Upper lobe of left lung (tissue), 6 donors: ENCODE results near the gene AGAP1. TPM values are rescaled to one million over a fixed set of nuclear protein-coding genes. Genes with fewer than 3 reads are reported as not detected.

Experiments used
- ATAC-seq, 2 donors: fragments of 200-7000 bp; cut with Tn5 transposase; one replicate each; pipeline ENCODE4 v1.9.1; 2022; ENCODE audit warnings: mild to moderate bottlenecking in 2 of 2, moderate library complexity in 2 of 2; ENCODE audit not compliant: low FRiP score in 2 of 2
- DNase-seq, 2 donors: peaks; one replicate each; pipeline ENCODE4 v3.0.0-alpha.2; 2019 to 2020
- H3K27ac ChIP-seq, 4 donors: fragments of 200-600 bp; sonication (generic); one replicate each; pipeline ENCODE4 v1.5.1; 2016 to 2019
- H3K27me3 ChIP-seq, 4 donors: fragments of 200-600 bp; sonication (generic); one replicate each; pipeline ENCODE4 v1.5.1; 2017 to 2019
- H3K36me3 ChIP-seq, 4 donors: fragments of 200-600 bp; sonication (generic); one replicate each; pipeline ENCODE4 v1.5.1; 2016 to 2019
- H3K4me1 ChIP-seq, 4 donors: fragments of 200-600 bp; sonication (generic); one replicate each; pipeline ENCODE4 v1.5.1; 2018 to 2019
- H3K4me3 ChIP-seq, 4 donors: fragments of 200-600 bp; sonication (generic); one replicate each; pipeline ENCODE4 v1.5.1; 2017 to 2019; ENCODE audit warnings: mild to moderate bottlenecking in 2 of 4, moderate library complexity in 1 of 4
- H3K9me3 ChIP-seq, 4 donors: fragments of 200-600 bp; sonication (generic); one replicate each; pipeline ENCODE4 v1.5.1; 2018 to 2019
- EP300 ChIP-seq, 4 donors: sonication (generic); formaldehyde crosslinking; IDR thresholded peaks; one replicate each; pipeline ENCODE4 v1.5.1; 2017; ENCODE audit warnings: antibody characterized with exemption in 4 of 4, control low read depth in 2 of 4
- POLR2A ChIP-seq, 4 donors: fragments of 450-650 bp; IDR thresholded peaks; one replicate each; pipeline ENCODE4 v1.5.1; 2016 to 2017; ENCODE audit warnings: antibody characterized with exemption in 4 of 4, mild to moderate bottlenecking in 2 of 4
- POLR2AphosphoS5 ChIP-seq, 2 donors: sonication (generic); formaldehyde crosslinking; IDR thresholded peaks; one replicate each; pipeline ENCODE4 v1.5.1; 2017; ENCODE audit warnings: antibody characterized with exemption in 2 of 2
- WGBS, 2 donors: methylation state at CpG; one replicate each; pipeline ENCODE4 v1.1.5; 2017 to 2018; 5-methylcytosine and 5-hydroxymethylcytosine counted together
- total RNA-seq, 6 donors: library from RNA; depleted of rRNA in 4 of 6; stranded (reverse); fragments of >200 nt in 4 of 6; gene quantifications; one replicate each; pipeline versions ENCODE4 v1.1.0 to v1.2.1, GENCODE V29; 2016 to 2021
- TF ChIP-seq, protein P1 (sequence below), 6 experiments: fragments of 450-650 bp in 4 of 6; fragments of 200-600 bp in 2 of 6; sonication (generic) in 2 of 6; IDR thresholded peaks; one replicate each; pipeline ENCODE4 v1.5.1; 2016 to 2019; ENCODE audit warnings: antibody characterized with exemption in 6 of 6
- donor health status: DM: no; HTN: no; CAD: no; lungs with moderate emphysema.
- donor health status: DM: no; HTN: yes; CAD: no; lungs with severe emphysema.

AGAP1 gene
- total RNA-seq, 6 donors from 2014 or later, result 25.5 to 45.1 (median 30.7) TPM

- Histone ChIP-seq H3K9me3 (no peaks in the 10 kb centered on the region), H3K4me3 (no peak overlapping the region), H3K36me3 (no peaks in the 10 kb centered on the region), H3K27me3 (peaks cover 0 to 79% (median 48%) of the 10 kb centered on the region in 4 donors), H3K4me1 (peaks cover 23 to 37% (median 28%) of the 10 kb centered on the region in 4 donors), H3K27ac (no peak overlapping the region)
- TF ChIP-seq, protein P1, sequence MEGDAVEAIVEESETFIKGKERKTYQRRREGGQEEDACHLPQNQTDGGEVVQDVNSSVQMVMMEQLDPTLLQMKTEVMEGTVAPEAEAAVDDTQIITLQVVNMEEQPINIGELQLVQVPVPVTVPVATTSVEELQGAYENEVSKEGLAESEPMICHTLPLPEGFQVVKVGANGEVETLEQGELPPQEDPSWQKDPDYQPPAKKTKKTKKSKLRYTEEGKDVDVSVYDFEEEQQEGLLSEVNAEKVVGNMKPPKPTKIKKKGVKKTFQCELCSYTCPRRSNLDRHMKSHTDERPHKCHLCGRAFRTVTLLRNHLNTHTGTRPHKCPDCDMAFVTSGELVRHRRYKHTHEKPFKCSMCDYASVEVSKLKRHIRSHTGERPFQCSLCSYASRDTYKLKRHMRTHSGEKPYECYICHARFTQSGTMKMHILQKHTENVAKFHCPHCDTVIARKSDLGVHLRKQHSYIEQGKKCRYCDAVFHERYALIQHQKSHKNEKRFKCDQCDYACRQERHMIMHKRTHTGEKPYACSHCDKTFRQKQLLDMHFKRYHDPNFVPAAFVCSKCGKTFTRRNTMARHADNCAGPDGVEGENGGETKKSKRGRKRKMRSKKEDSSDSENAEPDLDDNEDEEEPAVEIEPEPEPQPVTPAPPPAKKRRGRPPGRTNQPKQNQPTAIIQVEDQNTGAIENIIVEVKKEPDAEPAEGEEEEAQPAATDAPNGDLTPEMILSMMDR (IDR thresholded peaks at IDR 0.05), result peak in 1 of 6 experiments; percentile 22
- no peak for TF ChIP-seq POLR2AphosphoS5 (IDR thresholded peaks at IDR 0.05)
- TF ChIP-seq POLR2A (IDR thresholded peaks at IDR 0.05), result no peak
- WGBS, 2 donors, result 15 to 24% methylated on average over 7 of the region's 7 CpGs
- no peak for DNase-seq
- no peak for ATAC-seq
These were observed 682.6 kb downstream of the AGAP1 start for GRCh38 chr2:236176417-236176816.

DNA sequence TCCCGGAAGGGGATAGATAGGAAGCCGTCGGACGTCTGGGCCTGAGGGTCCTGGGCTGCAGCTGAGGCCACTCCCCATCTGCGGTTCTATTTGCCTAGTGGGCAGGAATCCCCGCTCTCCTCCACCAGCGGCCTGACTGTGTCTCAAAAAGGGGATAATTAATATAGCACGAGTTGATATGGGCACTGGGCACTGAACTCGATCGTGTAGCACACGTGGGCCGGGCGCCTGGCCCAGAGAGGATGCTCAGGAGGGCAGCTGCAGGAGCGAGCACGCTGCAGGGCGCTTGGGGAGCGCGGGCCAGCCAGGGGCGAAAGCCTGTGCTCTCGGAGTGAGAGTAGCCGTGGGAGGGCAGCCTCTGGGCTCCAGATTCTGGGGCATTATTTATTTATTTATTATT, 683.1 kb downstream of the AGAP1 start:
- Histone ChIP-seq H3K4me3 (no peak overlapping the region), H3K27me3 (peaks cover 0 to 74% (median 43%) of the 10 kb centered on the region in 4 donors), H3K9me3 (no peaks in the 10 kb centered on the region), H3K4me1 (peaks cover 20 to 37% (median 24%) of the 10 kb centered on the region in 4 donors), H3K27ac (no peak overlapping the region), H3K36me3 (no peaks in the 10 kb centered on the region)
- no peak for ATAC-seq
- 53 to 60% methylated on average over 16 to 21 of the region's 21 CpGs for WGBS, 2 donors
- no peak for DNase-seq
- TF ChIP-seq POLR2A (IDR thresholded peaks at IDR 0.05), result no peak
- TF ChIP-seq, protein P1 (IDR thresholded peaks at IDR 0.05), result no peak

DNA sequence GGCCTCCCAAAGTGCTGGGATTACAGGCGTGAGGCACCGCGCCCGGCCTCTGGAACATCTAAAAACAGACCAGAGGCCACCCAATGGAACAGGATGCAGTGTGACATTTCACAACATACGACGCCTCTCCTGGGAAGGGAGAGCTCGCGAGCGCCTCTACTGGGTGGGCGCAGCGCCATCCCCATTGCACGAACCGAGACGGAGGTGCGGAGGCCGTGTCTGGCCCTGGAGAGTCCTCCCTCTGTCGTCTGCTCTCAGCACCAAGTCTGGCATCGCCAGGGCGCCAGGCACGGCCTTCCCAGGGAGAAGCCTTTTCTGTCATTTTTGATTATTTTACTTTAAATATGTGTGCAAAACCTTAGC, 683.7 kb downstream of the AGAP1 start:
- Histone ChIP-seq H3K36me3 (no peaks in the 10 kb centered on the region), H3K27ac (no peak overlapping the region), H3K4me1 (peaks cover 17 to 34% (median 21%) of the 10 kb centered on the region in 4 donors), H3K9me3 (no peaks in the 10 kb centered on the region), H3K4me3 (no peak overlapping the region), H3K27me3 (peaks cover 0 to 69% (median 39%) of the 10 kb centered on the region in 4 donors)
- peak; percentile 38 to 66 for ATAC-seq
- whole genome bisulfite sequencing, 2 donors, result 16 to 21% methylated on average over 18 to 20 of the region's 20 CpGs
- TF ChIP-seq EP300 (IDR thresholded peaks at IDR 0.05) (no peak), POLR2A (IDR thresholded peaks at IDR 0.05) (no peak), POLR2AphosphoS5 (IDR thresholded peaks at IDR 0.05) (no peak)
- TF ChIP-seq, protein P1 (IDR thresholded peaks at IDR 0.05), result peak in 1 of 6 experiments; percentile 3
- DNase-seq, result peak in 1 of 2 donors; percentile 85

GRCh38 chr2:236177967-236178889, 684.4 kb downstream of the AGAP1 start:
- peak; percentile 50 to 75 for ATAC-seq
- H3K27me3 ChIP-seq, result peaks cover 0 to 62% (median 34%) of the 10 kb centered on the region in 4 donors
- TF ChIP-seq, protein P1 (IDR thresholded peaks at IDR 0.05), result peak; percentile 35 to 75 (median 62)
- TF ChIP-seq POLR2AphosphoS5 (IDR thresholded peaks at IDR 0.05), result no peak
- H3K36me3 ChIP-seq, result no peaks in the 10 kb centered on the region
- H3K27ac ChIP-seq, result no peak overlapping the region
- DNase-seq, result peak; percentile 35 to 93
- no peaks in the 10 kb centered on the region for H3K9me3 ChIP-seq
- WGBS, 2 donors, result 5 to 7% methylated on average over 38 to 54 of the region's 65 CpGs
- peak overlapping the region in 3 of 4 donors; percentile 11 to 37 (median 22) for H3K4me3 ChIP-seq
- H3K4me1 ChIP-seq, result peaks cover 17 to 27% (median 21%) of the 10 kb centered on the region in 4 donors
